ENCODE data around the gene FCHSD2.

FCHSD2 gene

DNA sequence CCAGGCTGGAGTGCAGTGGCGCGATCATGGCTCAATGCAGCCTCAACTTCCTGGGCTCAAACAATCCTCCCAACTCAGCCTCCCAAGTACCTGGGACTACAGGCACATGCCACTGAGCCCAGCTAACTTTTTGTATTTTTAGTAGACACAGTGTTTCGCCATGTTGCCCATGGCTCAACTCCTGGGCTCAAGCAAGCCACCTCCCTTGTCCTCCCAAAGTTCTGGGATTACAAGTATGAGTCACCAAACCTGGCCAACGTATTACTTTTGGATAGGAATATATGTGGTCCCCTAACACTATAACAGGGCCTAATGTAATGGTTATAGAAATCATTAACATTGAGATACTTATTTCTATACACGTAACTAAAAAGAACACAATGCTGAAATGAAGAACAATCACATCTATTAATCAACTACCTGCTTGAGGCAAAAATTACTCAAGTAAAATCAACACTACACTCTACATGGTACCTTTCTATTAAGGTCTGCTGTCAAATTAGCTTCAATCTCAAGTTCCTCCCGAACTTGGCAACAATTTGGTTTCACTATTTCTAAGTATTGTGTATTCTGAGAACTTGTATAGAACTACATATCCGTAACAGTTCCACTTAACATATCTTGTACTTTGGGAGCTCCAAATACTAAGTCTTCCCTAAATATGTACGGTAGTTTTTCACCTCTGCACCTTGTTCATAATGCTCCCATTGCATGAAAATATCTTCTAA is 124.9 kb downstream of the FCHSD2 start:
- no peak overlapping the region for H3K4me3 ChIP-seq (ENCODE audit: insufficient read length, low read depth)
- H3K9ac ChIP-seq (ENCODE audit: insufficient read length, low read depth) = no peak overlapping the region
- H3K27me3 ChIP-seq (ENCODE audit: insufficient read depth, insufficient read length) = no peaks in the 10 kb centered on the region
- H3K4me1 ChIP-seq (ENCODE audit: insufficient read depth, insufficient read length) = no peaks in the 10 kb centered on the region
- DNase-seq (ENCODE audit: low read depth, low spot score) = no peak
- no peaks in the 10 kb centered on the region for H3K36me3 ChIP-seq (ENCODE audit: insufficient read depth, insufficient read length, low read length)
- H3K9me3 ChIP-seq (ENCODE audit: insufficient read depth, low read length) = no peaks in the 10 kb centered on the region
- TF ChIP-seq SUZ12 (IDR thresholded peaks at IDR 0.05; ENCODE audit: extremely low read depth, insufficient read depth, insufficient read length) (no peak), ZNF274 (IDR thresholded peaks at IDR 0.05; ENCODE audit: low read depth, low read length) (no peak), YY1 (IDR thresholded peaks at IDR 0.05; ENCODE audit: insufficient read depth, insufficient read length) (no peak)

DNA sequence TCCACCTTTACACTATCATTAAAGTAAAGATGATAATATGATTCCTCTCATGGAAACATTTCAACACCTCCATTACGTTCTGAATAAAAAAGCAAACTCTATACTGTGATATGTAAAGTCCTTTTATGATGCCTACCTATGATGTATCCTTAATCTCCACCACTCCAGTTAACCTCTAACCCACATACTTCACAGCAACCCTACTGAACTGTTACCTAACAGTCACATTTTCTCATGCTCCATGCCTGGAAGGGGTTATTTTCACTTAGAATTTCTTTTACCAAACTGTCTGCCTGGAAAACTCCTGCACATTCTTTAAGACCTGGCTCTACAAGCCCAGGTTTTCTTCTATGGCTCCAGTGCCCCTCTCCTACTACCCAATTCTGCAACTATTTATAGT is 129.1 kb downstream of the FCHSD2 start:
- no peak for DNase-seq (ENCODE audit: low read depth, low spot score)
- H3K27me3 ChIP-seq (ENCODE audit: insufficient read depth, insufficient read length) = no peaks in the 10 kb centered on the region
- no peak for TF ChIP-seq YY1 (IDR thresholded peaks at IDR 0.05; ENCODE audit: insufficient read depth, insufficient read length)
- no peak for TF ChIP-seq SUZ12 (IDR thresholded peaks at IDR 0.05; ENCODE audit: extremely low read depth, insufficient read depth, insufficient read length)
- TF ChIP-seq ZNF274 (IDR thresholded peaks at IDR 0.05; ENCODE audit: low read depth, low read length) = no peak
- H3K9ac ChIP-seq (ENCODE audit: insufficient read length, low read depth) = no peak overlapping the region
- H3K4me3 ChIP-seq (ENCODE audit: insufficient read length, low read depth) = no peak overlapping the region
- no peaks in the 10 kb centered on the region for H3K36me3 ChIP-seq (ENCODE audit: insufficient read depth, insufficient read length, low read length)
- no peaks in the 10 kb centered on the region for H3K4me1 ChIP-seq (ENCODE audit: insufficient read depth, insufficient read length)
- H3K9me3 ChIP-seq (ENCODE audit: insufficient read depth, low read length) = 0 out of 2 replicates have a peak, but pooled peaks cover 6% of the 10 kb centered on the region

DNA sequence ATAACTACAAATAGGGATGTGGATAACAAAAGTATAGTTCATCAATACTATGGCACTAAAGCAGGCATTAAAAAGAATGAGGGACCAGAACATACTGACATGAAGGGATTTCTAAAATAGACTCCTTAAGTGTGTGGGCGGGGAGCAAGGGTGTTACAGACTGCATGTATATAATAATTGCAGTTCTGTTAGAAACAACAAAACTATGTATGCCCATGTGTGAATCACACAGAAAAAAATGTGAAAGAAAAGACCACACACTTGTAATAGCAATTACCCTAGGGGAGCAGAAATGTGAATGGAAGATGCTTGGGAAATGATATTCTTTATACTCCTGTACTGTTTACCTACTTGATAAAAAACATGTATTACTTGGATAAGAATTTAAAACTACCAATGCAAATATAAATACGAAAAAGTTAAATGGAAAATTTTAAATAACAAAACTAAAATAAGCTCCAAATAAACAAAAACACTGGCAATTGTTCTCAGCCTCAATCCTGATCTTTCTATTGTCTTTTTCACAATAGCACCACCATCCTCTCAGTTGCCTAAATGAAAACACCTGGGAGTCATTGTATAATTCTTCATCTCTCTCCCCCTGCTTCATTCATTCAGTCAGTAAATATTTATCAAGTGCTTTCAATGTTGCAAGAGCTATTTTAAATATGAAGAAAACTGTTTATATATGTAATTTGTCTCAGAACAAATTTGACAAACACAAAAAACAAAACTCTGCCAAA is 129.8 kb downstream of the FCHSD2 start:
- Histone ChIP-seq H3K4me3 (ENCODE audit: insufficient read length, low read depth) (no peak overlapping the region), H3K9me3 (ENCODE audit: insufficient read depth, low read length) (0 out of 2 replicates have a peak, but pooled peaks cover 6% of the 10 kb centered on the region), H3K9ac (ENCODE audit: insufficient read length, low read depth) (no peak overlapping the region), H3K27me3 (ENCODE audit: insufficient read depth, insufficient read length) (no peaks in the 10 kb centered on the region), H3K4me1 (ENCODE audit: insufficient read depth, insufficient read length) (no peaks in the 10 kb centered on the region), H3K36me3 (ENCODE audit: insufficient read depth, insufficient read length, low read length) (no peaks in the 10 kb centered on the region)
- no peak for DNase-seq (ENCODE audit: low read depth, low spot score)
- no peak for TF ChIP-seq YY1 (IDR thresholded peaks at IDR 0.05; ENCODE audit: insufficient read depth, insufficient read length)
- TF ChIP-seq ZNF274 (IDR thresholded peaks at IDR 0.05; ENCODE audit: low read depth, low read length) = no peak
- TF ChIP-seq SUZ12 (IDR thresholded peaks at IDR 0.05; ENCODE audit: extremely low read depth, insufficient read depth, insufficient read length) = no peak

DNA sequence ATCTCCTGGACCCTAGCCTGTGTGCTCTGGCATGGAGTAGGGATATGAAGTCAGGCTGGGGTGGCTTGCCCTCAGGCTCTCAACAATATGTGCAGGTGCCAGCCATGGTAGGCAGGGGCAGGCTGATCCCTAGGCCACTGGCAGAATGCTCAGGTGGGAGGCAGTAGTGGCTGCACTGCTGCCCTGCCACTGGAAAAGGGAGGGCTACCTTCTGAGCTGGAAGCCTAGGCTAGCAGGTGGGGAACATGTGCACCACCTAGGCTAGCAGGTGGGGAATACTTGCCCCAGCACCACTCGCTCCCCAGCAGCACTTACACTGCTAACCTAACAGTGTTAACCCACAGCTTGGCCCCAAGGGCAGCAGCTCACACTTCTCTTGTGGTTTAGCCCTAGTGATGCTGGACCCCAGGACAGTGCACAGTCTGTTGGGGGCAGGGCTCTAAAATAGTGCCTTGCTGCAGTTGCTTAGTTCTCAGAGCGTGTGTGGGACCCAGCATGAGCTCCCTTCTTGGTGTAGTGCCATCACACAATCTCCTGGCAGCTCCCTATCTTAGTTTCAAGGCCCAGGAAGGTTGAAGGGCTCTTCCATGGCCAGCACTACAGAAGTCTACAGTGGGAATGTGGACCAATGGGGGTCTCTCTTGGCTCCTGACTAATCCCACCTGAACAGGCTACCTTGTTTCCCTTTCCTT is 130.8 kb downstream of the FCHSD2 start:
- no peak for DNase-seq (ENCODE audit: low read depth, low spot score)
- TF ChIP-seq YY1 (IDR thresholded peaks at IDR 0.05; ENCODE audit: insufficient read depth, insufficient read length) (no peak), ZNF274 (IDR thresholded peaks at IDR 0.05; ENCODE audit: low read depth, low read length) (no peak), SUZ12 (IDR thresholded peaks at IDR 0.05; ENCODE audit: extremely low read depth, insufficient read depth, insufficient read length) (no peak)
- Histone ChIP-seq H3K36me3 (ENCODE audit: insufficient read depth, insufficient read length, low read length) (no peaks in the 10 kb centered on the region), H3K4me3 (ENCODE audit: insufficient read length, low read depth) (no peak overlapping the region), H3K9ac (ENCODE audit: insufficient read length, low read depth) (no peak overlapping the region), H3K9me3 (ENCODE audit: insufficient read depth, low read length) (0 out of 2 replicates have a peak, but pooled peaks cover 6% of the 10 kb centered on the region), H3K27me3 (ENCODE audit: insufficient read depth, insufficient read length) (no peaks in the 10 kb centered on the region), H3K4me1 (ENCODE audit: insufficient read depth, insufficient read length) (no peaks in the 10 kb centered on the region)

DNA sequence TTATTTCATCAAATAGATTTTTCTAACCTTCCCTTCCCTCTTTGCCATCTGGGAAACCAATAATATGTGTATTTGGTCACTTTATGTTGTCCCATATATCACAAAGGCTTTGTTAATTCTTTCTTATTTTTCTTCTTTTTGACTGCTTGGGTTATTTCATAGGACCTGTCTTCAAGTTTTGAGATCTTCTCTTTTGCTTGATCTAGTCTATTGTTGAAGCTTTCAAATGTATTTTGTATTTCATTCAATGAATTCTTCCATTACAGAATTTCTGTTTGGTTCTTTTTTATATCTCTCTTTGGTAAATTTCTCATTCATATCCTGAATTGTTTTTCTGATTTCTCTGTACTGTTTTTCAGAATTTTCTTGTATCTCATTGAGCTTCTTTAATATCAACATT is 132.1 kb downstream of the FCHSD2 start:
- Histone ChIP-seq H3K4me3 (ENCODE audit: insufficient read length, low read depth) (no peak overlapping the region), H3K9ac (ENCODE audit: insufficient read length, low read depth) (no peak overlapping the region), H3K36me3 (ENCODE audit: insufficient read depth, insufficient read length, low read length) (no peaks in the 10 kb centered on the region), H3K9me3 (ENCODE audit: insufficient read depth, low read length) (0 out of 2 replicates have a peak, but pooled peaks cover 6% of the 10 kb centered on the region), H3K27me3 (ENCODE audit: insufficient read depth, insufficient read length) (no peaks in the 10 kb centered on the region), H3K4me1 (ENCODE audit: insufficient read depth, insufficient read length) (no peaks in the 10 kb centered on the region)
- TF ChIP-seq YY1 (IDR thresholded peaks at IDR 0.05; ENCODE audit: insufficient read depth, insufficient read length) (no peak), ZNF274 (IDR thresholded peaks at IDR 0.05; ENCODE audit: low read depth, low read length) (no peak), SUZ12 (IDR thresholded peaks at IDR 0.05; ENCODE audit: extremely low read depth, insufficient read depth, insufficient read length) (no peak)
- DNase-seq (ENCODE audit: low read depth, low spot score) = no peak

DNA sequence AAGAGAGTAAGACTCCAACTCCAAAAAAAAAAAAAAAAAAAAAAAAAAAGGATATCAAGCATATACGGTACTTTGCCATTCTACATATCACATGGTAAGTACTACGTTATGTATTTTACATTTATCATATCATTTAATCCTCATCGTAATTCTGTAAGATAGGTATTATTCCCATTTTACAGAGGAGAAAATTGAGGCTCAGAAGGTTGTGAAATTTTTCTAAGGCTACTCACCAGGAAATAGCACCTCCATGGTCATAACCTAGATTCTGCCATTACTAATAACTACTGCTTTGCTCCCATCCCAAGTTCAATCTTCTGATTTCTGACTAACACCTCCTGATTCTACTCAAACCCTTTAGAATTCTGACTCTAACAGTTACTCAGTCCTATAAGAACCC is 138.0 kb downstream of the FCHSD2 start:
- no peak overlapping the region for H3K9ac ChIP-seq (ENCODE audit: insufficient read length, low read depth)
- no peak for DNase-seq (ENCODE audit: low read depth, low spot score)
- H3K27me3 ChIP-seq (ENCODE audit: insufficient read depth, insufficient read length) = no peaks in the 10 kb centered on the region
- TF ChIP-seq YY1 (IDR thresholded peaks at IDR 0.05; ENCODE audit: insufficient read depth, insufficient read length) (no peak), ZNF274 (IDR thresholded peaks at IDR 0.05; ENCODE audit: low read depth, low read length) (no peak), SUZ12 (IDR thresholded peaks at IDR 0.05; ENCODE audit: extremely low read depth, insufficient read depth, insufficient read length) (no peak)
- no peaks in the 10 kb centered on the region for H3K36me3 ChIP-seq (ENCODE audit: insufficient read depth, insufficient read length, low read length)
- H3K4me1 ChIP-seq (ENCODE audit: insufficient read depth, insufficient read length) = no peaks in the 10 kb centered on the region
- no peak overlapping the region for H3K4me3 ChIP-seq (ENCODE audit: insufficient read length, low read depth)
- H3K9me3 ChIP-seq (ENCODE audit: insufficient read depth, low read length) = no peaks in the 10 kb centered on the region

DNA sequence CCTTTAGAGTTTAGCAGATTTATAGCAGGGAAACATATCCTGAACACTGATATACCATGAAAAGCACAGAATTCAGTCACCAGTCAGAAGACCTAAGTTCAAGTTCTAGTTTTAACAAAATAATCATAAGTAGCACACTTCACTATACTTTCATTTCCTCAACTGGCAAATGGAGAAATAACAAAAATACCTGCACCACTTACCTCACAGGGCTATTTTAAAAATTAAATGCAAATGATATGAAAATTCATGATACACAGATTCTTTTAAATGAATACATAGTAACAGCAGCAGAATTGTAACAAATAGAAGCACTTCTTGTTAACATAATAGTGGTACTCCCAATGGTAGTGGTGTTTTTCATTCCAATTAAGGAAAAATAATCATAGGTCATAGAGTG is 139.0 kb downstream of the FCHSD2 start:
- DNase-seq (ENCODE audit: low read depth, low spot score) = no peak
- no peak overlapping the region for H3K4me3 ChIP-seq (ENCODE audit: insufficient read length, low read depth)
- no peaks in the 10 kb centered on the region for H3K9me3 ChIP-seq (ENCODE audit: insufficient read depth, low read length)
- no peaks in the 10 kb centered on the region for H3K27me3 ChIP-seq (ENCODE audit: insufficient read depth, insufficient read length)
- H3K9ac ChIP-seq (ENCODE audit: insufficient read length, low read depth) = no peak overlapping the region
- H3K4me1 ChIP-seq (ENCODE audit: insufficient read depth, insufficient read length) = no peaks in the 10 kb centered on the region
- H3K36me3 ChIP-seq (ENCODE audit: insufficient read depth, insufficient read length, low read length) = no peaks in the 10 kb centered on the region
- TF ChIP-seq YY1 (IDR thresholded peaks at IDR 0.05; ENCODE audit: insufficient read depth, insufficient read length) (no peak), SUZ12 (IDR thresholded peaks at IDR 0.05; ENCODE audit: extremely low read depth, insufficient read depth, insufficient read length) (no peak), ZNF274 (IDR thresholded peaks at IDR 0.05; ENCODE audit: low read depth, low read length) (no peak)

All from NT2/D1 (cell line).